ENCODE results near the gene NIT2. TPM values are rescaled to one million over a fixed set of nuclear protein-coding genes. Genes with fewer than 3 reads are reported as not detected.

The NIT2 gene
- total and polyA plus RNA-seq, 9 of the 15 experiments (the other 6 are each of a cell fraction or from before 2014, with no cell fraction given), result 11.4 to 62.2 (median 22.1) TPM

- TF ChIP-seq MYC (IDR thresholded peaks at IDR 0.05; ENCODE audit: low read depth, low read length) (peak; percentile 79), MYC (CRISPR knock-in tag; IDR thresholded peaks at IDR 0.05; ENCODE audit: borderline replicate concordance, low read depth) (no peak), RFX1 (IDR thresholded peaks at IDR 0.05) (peak; percentile 83), EWSR1 (IDR thresholded peaks at IDR 0.05; ENCODE audit: borderline replicate concordance, low read depth, partially characterized antibody) (no peak), RB1 (IDR thresholded peaks at IDR 0.05; ENCODE audit: low read depth) (no peak), ZNF584 (CRISPR knock-in tag; IDR thresholded peaks at IDR 0.05; ENCODE audit: low read depth) (no peak), CTBP1 (IDR thresholded peaks at IDR 0.05; ENCODE audit: borderline replicate concordance) (peak; percentile 68), SMAD2 (IDR thresholded peaks at IDR 0.05; ENCODE audit: low read depth, low read length) (no peak), ZNF77 (CRISPR knock-in tag; IDR thresholded peaks at IDR 0.05) (no peak), ZFP30 (CRISPR knock-in tag; IDR thresholded peaks at IDR 0.05; ENCODE audit: borderline replicate concordance) (no peak), DNMT1 (IDR thresholded peaks at IDR 0.05) (no peak), MAX (CRISPR knock-in tag; IDR thresholded peaks at IDR 0.05) (peak; percentile 63; the same call in 1 of the 2 replicates), ZNF232 (CRISPR knock-in tag; IDR thresholded peaks at IDR 0.05) (no peak), MGA (IDR thresholded peaks at IDR 0.05) (peak; percentile 96), ARHGAP35 (IDR thresholded peaks at IDR 0.05; ENCODE audit: partially characterized antibody) (no peak), YY1 (IDR thresholded peaks at IDR 0.05; ENCODE audit: borderline replicate concordance in 1 of 3, control insufficient read depth in 1 of 3, extremely low read depth in 1 of 3, insufficient read depth in 3 of 3, insufficient read length in 1 of 3, insufficient replicate concordance in 2 of 3, low read depth in 1 of 3, low read length in 2 of 3) (peak in 1 of 3 experiments; percentile 59), ILK (tag; IDR thresholded peaks at IDR 0.05; ENCODE audit: borderline replicate concordance, low read depth) (no peak)
Observed at GRCh38 chr3:100335434-100335833, 877 bp downstream of the NIT2 start (continued).
